Astrocyte of the hippocampus (primary cell): ENCODE results near the gene STIM1.
A peak's percentile ranks its signal among the peaks of the same experiment; 100 is the strongest.

Experiments
- DNase-seq: peaks from one replicate; pipeline ENCODE4 v3.0.0; 2011; ENCODE audit warnings: low read depth, low spot score

STIM1 gene

DNA sequence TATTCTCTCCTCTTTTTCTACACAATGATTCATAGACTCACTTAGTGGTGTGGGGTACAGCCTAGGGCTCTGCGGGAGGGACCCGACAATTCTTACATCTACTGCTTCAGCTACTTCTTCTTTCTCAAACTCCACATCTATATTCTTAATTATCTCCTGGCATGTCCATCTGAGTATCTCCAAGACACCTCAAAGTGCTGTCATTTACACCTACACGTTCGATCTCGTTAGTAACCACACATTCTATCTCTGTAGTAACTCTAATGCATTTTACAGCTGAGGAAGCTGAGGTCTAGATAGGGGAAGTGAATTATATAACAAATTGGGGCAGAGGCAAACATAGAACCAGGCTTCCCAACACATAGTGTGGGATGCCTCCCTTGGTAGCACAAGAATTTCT lies 211.4 kb downstream of the STIM1 start:
- DNase-seq: no peak

DNA sequence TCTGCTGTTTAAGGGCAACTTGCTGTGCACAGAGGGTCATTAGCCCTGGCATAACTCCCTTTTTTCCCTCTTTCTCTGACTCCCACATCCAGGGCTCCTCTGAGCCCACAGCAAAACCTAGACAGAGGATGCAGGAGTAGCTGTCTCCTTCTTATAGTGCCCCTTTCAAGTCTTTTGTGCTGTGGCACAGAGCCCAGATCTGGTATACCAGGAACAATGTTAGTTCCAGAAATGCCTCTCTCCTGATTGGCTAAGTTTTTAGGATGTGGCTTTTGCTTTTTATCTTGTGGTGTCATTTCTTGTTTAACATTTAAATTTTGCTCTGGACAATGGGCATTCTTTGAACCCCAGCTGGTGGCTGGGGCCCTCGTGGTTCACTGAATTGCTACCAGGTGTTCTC lies 213.5 kb downstream of the STIM1 start:
- DNase-seq: peak; percentile 61

DNA sequence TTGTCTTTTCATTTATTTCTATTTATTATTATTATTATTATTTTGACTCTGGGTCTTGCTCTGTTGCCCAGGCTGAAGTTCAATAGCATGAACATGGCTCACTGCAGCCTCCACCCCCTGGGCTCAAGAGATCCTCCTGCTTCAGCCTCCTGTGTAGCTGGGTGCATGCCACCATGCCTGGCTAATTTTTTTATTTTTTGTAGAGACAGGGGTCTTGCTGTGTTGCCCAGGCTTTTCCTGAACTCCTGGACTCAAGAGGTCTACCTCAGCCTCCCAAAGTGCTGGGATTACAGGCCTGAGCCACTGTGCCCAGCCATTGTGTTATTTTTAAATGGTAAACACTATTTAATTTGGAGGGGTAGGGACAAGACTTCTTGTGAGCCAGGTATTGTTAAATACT lies 215.9 kb downstream of the STIM1 start:
- no peak for DNase-seq

DNA sequence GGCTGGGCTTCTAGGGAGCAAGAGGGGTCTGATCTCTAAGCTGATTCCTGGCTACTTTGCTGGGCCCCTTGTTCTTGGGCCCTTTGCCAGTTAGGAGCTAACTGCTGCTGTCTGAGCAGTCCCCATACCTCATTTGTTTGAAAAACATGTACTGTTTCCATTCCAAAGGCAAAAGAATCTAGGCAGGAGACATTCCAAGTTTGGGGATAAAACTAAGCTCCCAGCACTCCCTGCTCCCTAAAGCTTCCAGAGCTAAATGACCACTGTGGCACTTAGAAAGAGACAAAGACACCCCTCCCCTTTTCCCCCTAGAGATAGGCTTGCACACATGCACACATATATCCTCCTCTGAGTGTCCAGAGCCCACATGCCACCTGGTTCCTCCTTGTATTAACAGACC lies 216.4 kb downstream of the STIM1 start:
- peak; percentile 70 for DNase-seq

DNA sequence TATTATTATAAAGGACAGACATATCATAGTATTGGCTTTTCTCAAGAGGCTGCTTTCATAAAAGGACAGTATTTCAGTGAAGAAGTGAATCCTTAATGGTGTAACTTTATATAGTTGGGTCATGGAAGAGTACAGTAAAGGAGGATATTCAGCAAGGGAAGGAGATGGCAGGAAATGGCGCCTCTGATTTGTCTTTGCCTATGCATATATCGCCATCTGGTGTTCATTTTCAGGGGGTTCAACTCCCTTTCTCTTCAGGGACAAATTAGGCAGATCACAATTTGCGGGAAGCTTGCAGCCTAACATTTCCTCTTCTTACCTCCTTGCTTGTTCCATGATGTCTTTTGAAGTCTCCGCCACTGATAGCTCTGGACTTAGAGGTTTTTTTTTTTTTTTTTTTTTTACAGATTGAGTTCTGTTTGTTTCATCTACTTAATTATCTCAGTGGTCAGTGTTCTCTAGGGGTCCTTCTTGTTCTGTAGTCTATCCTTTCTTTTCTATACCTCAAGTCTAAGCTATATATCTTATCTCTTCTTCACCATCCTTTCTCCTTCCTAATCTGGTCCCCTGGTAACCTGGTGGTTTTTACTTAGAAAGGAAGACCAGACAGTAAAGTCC lies 217.3 kb downstream of the STIM1 start:
- peak; percentile 86 for DNase-seq

DNA sequence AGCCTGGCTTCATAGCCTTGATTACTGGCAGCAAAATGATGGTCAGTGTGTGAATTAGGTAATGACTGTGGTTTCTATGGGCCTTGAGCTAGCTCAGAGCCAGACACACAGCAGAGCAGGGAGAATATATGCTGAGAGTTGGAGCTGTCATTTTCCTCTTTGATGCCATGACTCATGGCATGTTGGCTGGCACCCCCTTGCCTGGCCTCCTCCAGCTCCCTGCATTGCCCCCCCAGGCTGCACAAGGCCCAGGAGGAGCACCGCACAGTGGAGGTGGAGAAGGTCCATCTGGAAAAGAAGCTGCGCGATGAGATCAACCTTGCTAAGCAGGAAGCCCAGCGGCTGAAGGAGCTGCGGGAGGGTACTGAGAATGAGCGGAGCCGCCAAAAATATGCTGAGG lies 218.8 kb downstream of the STIM1 start:
- DNase-seq: peak; percentile 46

DNA sequence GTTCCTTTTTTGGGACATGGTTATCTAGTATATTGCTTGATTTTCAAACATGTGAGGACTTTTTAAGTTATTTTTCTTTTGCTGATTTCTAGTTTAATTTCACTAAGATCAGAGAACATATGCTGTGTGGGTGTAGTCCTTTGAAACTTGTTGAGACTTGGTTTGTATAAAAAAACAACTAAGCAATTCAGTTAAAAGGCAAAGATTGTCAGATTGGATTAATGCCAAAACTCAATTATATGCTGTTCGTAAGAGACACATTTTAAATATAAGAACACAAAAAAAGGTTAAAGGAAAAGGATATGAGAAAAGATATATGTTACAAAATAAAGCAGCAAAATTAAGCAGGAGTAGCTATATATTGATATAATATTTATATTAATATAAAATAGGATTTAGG lies 221.3 kb downstream of the STIM1 start:
- no peak for DNase-seq

DNA sequence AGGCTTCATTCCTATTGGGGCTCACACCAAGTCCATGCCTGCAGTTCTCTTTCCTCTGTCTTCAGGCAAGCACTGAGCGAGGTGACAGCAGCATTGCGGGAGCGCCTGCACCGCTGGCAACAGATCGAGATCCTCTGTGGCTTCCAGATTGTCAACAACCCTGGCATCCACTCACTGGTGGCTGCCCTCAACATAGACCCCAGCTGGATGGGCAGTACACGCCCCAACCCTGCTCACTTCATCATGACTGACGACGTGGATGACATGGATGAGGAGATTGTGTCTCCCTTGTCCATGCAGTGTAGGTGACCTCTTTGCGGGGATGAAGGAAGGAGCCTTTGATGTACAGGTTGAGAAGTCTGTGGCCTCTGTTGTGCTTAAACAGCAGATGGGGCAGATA lies 227.7 kb downstream of the STIM1 start:
- DNase-seq: no peak

DNA sequence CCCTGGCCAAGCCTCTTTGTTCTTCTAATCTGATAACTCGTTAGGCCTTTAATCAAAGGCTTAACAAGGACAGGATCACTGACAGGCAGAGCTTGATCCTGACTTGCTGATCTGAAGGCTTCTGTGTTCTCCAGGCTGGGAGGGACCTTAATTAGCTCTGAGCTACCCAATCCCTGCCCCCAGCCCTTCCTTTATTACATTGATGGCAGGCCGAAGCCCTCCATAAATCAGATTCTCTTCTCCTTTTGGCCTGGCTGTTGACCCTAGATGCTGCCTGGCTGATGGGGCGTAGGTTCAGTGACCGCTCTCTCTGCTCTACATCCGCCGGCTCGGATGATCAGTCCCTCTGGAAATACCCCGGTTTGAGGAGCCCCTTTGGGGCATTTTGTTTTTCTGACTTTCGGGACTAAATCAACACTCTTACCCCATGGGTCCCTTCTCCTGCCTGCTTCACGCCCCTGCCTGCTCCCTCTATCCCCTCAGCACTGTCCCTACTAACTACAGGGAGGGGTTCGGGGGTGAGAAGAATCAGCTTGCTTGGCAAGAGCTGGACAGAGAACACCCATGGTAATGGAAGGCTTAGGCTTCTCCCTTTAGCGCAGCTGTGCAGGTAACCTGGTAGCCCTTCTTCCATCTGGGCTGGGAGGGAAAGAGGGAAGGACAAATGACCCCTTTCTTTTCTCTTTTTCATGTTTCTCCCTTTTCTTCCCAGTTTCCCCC lies 229.1 kb downstream of the STIM1 start:
- no peak for DNase-seq

DNA sequence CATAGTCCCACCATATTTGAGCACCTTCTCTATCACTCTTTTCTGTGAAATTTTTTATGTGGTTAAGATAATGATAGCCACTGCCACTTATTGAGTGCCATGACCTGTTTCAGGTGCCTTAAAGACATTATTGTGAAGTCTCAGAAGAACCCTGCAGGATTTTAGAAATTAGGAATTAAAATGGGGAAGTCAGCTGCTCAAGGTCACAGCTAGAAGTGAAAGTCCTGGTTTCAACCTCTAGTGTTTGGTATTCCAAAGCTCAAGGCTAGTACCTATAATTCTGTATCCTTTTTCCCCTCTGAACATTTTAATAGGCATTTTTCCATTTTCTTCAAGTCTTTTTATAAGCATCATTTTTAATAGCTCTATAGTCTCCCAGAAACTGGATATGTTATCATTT lies 230.1 kb downstream of the STIM1 start:
- DNase-seq: no peak

DNA sequence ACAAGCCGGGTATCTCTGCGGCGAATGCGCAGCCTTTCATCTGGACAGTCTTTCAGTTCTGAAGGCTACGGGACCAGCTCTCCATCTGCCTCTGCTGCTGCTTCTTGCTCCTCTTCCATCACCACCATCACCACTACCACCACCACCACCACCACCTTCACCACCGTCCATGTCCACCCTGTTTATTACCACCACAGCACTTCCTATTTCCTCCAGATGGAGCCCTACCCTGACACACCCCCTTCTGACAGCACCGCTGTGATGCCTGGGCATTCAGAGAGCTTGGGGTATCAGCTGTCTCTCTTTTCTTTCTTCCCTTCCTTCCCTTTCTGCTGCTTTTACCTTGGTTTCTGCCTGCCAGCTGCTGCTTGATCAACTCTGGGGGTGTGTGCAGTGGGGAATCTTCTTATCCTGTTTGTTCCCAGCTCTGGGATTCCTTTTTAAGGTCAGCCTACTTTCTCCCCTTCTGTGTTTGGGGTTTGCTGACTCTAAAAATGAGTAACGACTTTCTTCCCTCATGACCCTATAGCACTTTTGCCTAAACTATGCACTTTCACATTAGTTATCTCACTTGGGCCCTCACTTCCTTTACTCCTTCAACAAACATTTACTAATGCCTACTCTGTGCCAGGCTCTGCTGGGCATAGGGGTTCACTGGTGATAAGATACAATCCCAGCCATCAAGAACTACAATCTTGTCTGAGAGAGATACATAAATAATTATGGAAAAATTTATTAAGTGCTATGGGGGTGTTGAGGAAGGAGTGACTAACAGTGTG lies 231.3 kb downstream of the STIM1 start:
- no peak for DNase-seq

DNA sequence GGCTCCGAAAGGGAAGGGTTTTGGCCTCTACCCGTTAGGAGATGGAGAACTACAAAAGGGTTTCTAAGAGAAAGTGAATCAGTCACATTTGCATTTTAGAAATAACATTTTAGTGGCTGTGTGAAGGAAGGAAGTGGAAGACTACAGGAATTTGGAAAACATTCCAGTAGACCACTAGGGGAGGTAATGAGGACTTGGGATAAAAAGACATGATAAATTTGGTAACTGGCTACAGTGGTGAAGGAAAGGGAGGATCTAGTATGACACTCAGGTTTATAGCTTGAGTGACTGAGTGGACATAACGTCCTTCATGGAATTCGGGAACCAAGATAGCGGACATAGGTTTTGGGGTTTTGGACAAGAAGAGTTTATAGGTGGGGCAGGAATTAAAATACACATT lies 232.1 kb downstream of the STIM1 start:
- DNase-seq: peak; percentile 45

DNA sequence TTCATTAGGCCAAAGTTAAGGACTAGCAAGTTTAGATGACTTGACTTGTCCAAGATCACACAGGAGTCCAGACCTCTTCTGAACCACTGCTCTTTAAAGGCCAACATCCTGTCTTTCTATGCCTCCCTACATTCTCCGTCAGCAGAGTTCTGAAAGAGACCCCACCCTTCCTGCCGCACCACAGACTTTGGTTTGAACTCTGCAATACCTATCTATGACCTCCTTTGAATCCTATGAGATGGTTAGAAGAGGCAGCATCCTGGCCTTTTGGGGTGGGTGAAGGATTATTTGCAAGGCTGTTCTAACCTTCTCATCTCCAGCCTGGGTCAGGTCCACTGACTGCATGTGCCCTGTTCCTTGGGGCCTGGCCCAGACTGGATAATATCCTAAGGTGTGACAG lies 234.8 kb downstream of the STIM1 start:
- no peak for DNase-seq

DNA sequence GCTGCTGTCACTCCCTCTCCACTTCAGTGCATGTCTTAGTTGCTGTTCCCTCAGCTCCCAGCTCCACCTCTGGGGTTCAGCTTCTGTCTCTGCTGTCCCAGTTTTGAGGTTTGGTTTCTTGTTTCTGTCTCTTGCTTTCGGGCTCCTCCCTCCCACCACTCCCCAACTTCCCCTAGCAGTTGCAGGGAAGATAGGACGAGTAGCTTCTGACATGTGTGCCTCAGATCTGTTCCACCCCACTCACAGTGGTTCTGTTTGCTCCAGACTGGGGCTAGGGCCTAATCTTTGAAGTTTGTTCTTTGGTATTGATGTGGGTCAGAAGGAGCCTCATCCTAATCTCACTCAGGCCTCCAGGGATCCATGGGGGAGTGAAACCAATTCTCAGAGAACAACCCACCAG lies 236.6 kb downstream of the STIM1 start:
- DNase-seq: no peak

DNA sequence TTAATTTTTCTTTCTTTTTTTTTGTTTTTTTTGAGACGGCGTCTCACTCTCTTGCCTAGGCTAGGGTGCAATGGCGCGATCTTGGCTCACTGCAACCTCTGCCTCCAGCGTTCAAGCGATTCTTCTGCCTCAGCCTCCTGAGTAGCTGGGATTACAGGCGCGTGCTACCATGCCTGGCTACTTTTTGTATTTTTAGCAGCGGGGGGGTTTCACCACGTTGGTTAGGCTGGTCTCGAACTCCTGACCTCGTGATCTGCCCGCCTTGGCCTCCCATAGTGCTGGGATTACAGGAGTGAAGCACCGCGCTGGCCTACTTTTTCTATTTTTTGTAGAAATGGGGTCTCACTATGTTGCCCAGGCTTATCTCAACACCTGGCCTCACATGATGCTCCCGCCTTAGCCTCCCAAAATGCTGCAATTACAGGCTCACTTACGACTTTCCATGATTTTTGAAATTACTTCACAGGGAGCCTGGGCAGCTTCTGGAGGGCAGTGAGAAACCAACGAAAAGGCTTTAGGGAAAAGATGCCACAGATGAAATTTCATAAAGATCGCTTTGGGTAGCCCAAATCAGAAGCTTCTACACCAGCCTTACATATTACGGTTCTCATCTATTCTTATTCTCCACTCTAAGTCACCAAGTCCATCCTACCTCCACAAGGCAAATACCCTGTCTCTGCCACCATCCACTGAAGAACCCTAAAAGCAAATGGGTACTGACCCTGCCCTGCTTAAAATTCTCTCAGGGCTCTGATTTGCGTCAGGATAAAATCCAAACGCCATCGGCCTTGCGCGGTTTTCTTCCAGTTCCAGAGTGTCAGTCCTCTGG lies 238.3 kb downstream of the STIM1 start:
- DNase-seq: no peak

DNA sequence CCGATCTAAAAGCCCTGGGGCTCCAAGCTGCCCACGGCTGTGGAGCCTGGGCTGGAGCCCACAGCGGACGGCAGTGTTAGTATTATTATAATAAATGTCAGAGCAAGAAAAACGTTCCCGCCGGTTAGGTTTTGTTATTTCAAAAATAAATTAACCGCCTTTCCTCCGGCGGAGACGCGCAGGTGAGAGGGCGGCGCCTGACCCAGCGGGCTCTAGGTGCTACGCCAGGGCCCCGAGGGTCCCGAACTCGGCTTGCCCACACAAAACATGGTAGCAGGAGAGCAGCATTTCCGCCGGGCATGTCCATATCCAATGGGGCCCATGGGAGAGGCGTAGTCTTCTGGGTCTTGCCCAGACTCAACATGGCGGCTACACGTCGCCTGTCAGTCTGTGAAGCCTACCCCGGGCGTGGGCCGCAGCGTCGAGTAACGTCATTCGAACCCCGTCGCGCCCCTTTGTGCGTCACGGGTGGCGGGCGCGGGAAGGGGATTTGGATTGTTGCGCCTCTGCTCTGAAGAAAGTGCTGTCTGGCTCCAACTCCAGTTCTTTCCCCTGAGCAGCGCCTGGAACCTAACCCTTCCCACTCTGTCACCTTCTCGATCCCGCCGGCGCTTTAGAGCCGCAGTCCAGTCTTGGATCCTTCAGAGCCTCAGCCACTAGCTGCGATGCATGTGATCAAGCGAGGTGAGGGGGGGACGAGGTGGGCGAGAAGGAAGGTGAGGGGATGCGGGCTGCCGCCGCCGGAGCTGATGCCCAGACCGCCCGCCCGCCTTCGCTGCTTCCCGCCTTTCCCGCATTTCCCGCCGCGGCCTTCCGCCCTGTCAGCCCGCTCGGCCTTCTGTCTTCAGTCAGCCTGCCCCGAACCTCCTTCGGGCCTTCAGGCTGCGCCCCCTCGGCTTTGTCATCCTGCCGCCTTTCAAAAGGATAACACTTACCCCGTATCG lies 239.2 kb downstream of the STIM1 start, which contains the start of gene RRM1:
RRM1 (plus strand) TSS at position 452 of the 944 bp plus-strand sequence; CDS start at position 666, 214 bp downstream.
- DNase-seq: peak; percentile 98

DNA sequence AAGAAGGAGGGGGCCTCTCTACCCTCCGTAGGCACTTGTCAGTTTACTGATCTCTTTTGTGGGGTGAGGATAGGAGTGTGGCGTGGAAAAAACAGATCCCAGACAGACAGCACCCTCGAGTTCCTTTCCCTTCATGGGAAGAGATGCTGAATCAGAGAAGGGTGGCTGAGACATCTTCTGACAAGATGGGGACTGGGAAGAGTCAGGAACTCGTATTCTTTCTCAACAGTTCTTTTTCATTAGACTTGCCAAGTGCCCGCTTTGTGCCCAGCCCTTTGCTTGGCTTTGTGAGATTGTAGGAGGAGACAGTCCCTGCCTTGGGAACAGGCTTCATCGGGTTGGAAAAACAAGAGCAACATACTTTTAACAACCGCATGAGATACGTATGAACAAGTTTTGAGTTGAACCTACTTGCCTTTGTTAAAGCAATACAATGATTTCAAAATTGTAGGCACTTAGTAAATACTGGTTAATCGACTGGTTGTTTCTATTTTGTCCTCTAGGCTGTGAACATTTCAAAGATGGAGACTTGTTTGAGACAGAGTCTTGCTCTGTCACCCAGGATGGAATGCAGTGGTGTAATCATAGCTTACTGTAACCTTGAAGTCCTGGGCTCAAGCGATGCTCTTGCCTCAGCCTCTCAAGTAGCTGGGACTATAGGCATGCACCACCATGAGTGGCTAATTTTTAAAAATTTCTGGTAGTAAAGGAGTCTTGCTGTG lies 240.2 kb downstream of the STIM1 start:
- DNase-seq: peak; percentile 52

DNA sequence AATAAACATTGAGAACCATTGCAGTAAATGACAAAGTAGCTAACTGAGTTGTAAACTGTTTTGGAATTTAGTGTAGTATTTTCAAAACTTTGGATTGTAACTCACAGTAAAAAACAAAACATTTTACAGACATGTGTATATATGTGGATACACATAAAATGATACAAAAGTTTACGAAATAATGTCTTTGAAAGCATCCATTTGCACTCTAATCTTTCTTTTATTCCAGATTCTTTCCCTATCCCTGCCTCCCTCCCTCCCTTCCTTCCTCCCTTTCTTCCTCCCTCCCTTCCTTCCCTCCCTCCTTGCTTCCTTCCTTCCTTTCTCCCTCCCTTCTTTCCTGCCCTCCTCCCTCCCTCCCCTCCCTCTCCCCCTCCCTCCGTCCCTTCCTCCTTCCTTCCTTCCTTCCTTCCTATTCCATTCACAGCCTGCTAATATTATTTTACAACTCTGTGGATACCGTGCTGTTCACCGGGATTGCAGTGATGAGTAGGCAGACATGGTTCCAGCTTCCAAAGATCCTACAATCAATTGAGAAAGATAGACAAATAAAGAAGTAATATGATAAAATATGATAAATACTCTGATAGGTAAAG lies 242.7 kb downstream of the STIM1 start:
- DNase-seq: no peak

DNA sequence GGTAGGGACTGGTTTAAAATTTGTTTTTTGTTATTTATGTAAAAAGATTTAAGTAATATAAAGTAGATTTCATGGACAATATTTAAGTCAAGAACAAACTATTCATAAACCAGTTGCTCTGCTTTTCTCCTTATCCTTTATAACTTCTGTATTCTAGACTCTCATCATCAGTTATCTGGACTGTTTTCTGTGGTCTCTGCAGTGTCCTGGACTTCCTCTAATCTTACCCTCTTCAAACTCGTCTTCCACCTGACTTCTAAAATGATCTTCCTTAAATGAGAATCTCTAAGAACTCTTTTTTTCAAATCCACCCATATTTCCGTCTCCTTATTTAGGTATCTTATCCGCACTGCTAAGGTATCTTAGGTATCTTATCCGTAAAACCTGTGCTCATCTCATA lies 247.2 kb downstream of the STIM1 start:
- DNase-seq: no peak

DNA sequence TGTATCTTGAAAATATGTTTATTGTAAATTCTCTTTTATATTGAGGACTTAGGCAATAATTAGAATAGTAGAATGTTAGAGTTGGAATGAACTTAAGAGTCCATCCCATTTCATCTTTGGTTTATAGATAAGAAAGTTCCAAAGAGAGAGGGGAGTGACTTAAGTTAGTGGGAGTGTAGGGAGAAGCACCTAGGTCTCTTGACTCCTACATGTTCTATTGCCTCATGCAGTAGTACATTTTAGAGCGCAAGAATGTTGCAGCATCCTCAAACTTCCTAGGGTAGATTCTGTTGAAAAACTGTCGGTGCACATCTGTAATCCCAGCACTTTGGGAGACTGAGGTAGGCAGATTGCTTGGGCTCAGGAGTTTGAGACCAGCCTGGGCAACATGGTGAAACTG lies 247.8 kb downstream of the STIM1 start:
- DNase-seq: no peak
